GM12864 (cell line): ENCODE results near the gene KRT2.
A peak's percentile ranks its signal among the peaks of the same experiment; 100 is the strongest.

Source experiments
- DNase-seq: peaks from one replicate; pipeline ENCODE4 v3.0.0-alpha.2; 2011; ENCODE audit warnings: low read depth
- H3K4me3 ChIP-seq: 2 replicates; pipeline ENCODE4 v1.5.1; 2011; ENCODE audit warnings: mild to moderate bottlenecking, low read depth, low read length, control low read depth
- TF ChIP-seq, protein P1 (sequence below): IDR thresholded peaks from 2 replicates; pipeline ENCODE4 v1.5.1; 2011; ENCODE audit warnings: low read depth, mild to moderate bottlenecking, moderate library complexity, low read length, control low read depth, inconsistent platforms; ENCODE audit errors: missing control alignments

KRT2 gene

DNA sequence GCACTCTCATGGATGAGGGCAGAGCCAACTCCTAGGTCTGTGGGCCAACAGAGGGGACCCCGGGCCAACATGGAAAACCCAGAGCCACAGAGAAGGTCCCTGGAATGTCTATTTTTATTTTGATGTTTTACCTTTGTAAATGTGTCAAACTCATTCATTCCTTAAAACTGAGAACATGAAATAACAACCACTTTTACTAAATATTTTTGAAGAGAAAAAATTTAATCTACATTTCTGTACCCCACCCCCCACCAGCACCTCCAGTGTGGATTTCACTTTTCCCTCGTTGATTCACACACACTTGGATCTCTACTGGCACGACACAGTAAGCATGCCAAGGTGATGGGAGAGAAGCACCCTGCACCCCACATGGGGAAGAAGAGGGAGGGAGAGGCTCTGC, 44.6 kb upstream of the KRT2 start:
- DNase-seq = no peak
- no peak overlapping the region for H3K4me3 ChIP-seq
- TF ChIP-seq, protein P1, sequence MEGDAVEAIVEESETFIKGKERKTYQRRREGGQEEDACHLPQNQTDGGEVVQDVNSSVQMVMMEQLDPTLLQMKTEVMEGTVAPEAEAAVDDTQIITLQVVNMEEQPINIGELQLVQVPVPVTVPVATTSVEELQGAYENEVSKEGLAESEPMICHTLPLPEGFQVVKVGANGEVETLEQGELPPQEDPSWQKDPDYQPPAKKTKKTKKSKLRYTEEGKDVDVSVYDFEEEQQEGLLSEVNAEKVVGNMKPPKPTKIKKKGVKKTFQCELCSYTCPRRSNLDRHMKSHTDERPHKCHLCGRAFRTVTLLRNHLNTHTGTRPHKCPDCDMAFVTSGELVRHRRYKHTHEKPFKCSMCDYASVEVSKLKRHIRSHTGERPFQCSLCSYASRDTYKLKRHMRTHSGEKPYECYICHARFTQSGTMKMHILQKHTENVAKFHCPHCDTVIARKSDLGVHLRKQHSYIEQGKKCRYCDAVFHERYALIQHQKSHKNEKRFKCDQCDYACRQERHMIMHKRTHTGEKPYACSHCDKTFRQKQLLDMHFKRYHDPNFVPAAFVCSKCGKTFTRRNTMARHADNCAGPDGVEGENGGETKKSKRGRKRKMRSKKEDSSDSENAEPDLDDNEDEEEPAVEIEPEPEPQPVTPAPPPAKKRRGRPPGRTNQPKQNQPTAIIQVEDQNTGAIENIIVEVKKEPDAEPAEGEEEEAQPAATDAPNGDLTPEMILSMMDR = no peak

DNA sequence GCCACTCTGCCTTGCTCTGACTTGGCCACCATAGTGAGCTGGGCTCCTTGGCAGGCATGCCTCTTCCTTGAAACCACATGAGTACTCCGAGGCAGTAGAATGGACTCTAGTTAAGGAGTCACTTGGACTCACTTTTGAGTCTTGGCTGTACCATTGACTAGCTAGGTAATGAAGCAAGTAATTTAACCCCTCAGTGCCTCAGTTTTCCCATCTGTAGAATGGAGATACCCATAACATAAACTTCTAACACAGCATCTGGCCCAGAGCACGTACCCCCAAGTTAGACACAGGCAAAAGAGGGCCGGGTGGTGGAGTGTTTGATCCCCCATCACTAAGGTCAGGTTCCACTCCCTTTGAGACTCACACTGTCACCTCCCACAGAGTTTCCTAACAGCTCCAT, 43.0 kb upstream of the KRT2 start:
- no peak overlapping the region for H3K4me3 ChIP-seq
- DNase-seq = no peak
- TF ChIP-seq, protein P1 = no peak

DNA sequence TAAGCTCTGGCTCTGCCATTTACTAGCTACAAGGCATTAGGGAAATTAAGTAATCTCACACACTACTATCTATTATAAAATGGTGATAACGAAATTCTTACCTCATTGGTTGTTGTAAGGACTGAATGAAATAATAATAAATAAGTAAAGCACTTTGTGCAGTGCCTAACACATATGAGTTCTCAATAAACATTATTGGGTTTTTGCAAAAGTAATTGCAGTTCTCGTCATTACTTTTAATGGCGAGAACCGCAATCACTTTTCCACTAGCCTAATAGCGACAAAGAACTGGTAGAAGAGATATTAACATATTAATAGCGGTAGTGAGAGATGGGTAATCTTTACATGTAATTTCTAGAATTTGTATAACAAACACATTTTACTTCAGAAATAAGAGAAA, 42.1 kb upstream of the KRT2 start:
- DNase-seq = no peak
- no peak overlapping the region for H3K4me3 ChIP-seq
- TF ChIP-seq, protein P1 = no peak

DNA sequence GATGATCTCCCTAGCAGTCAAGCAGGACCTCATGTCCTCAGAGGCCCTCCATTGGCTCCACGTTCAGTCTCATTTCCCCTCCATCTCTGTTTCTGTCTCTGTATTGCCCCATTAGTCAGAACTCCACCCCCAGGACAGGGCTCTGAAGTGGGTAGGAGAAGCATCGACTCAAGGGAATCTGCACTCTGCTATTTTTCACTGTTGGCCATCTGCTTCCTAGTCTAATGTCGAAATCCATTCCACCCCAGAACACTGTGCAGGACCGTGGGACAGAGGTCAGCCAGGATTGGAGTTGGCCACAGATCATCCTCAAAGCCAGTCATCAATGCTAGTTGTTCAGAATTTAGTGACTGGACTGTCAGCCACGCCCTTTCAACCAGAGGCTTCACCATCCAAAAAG, 41.2 kb upstream of the KRT2 start:
- DNase-seq = no peak
- no peak overlapping the region for H3K4me3 ChIP-seq
- TF ChIP-seq, protein P1 = no peak

DNA sequence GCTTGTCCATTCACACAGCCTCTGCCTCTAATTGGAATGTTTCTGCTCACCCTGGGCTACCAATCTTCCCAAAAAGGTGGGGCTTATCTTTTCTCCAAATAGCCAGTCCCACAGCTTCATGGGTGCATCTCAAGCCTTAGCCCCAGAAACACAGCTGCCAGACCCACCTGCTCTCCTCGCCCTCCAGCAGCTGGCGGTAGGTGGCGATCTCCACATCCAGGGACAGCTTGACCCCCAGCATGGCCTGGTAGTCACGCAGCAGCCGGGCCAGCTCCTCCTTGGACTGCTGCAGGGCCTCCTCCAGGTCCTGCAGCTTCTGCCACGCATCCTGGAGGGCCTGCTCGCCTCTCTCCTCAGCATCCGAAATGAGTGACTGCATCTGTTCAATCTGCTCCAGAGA, 40.2 kb upstream of the KRT2 start:
- H3K4me3 ChIP-seq = no peak overlapping the region
- TF ChIP-seq, protein P1 = peak; percentile 16
- no peak for DNase-seq

DNA sequence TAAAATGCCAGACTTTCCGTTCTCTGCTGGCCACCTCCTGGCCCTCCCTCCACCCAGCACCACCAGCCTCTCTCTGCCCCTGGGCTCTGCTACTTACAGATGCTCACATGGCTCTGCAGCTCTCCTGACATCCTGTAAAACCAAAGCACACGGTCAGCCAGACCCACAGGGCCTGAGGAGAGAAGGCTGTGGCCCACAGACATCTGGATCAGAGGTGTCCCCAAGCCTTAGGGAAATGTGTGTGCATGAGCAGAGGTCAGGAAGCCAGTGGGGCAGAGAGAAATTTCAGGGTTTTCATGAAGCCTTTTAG, 39.8 kb upstream of the KRT2 start:
- TF ChIP-seq, protein P1 = no peak

DNA sequence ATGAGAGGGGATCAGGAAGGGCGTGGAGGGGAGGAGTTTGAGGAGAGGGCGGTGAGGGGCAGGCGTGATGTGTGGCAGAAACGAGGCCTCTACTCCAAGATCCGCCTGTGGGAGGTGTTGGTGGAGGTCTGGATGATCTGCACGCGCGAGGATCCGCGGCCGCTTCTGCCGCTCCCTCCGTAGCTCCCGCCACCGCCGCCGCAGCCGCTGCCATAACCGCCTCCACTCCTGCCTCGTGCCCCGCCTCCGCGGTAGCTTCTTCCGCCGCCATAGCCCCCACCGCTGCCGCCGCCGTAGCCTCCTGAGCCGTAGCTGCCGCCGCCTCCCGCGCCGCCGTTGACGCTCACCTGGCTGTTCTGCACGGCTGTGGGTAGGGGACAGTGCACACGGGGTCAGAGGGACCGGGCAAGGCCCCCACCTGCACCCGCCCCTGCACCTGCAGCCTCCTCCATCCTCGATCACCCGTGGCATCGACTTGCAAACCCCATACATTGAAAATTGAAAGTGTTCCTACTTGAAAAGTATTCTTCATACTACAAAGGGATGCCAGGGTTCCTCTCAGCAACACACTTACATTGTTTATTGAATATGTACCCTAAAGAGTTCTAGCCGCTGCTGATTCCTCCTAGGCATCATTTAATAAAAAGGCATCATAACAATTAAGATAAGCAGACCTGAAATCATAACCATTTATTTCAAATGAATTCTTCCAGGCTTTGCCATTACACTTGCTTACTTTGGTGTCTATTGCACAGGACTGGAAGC, 39.2 kb upstream of the KRT2 start:
- no peak overlapping the region for H3K4me3 ChIP-seq
- TF ChIP-seq, protein P1 = no peak
- no peak for DNase-seq

More for the DNA sequence above, 39.8 kb upstream of the KRT2 start:
- DNase-seq = no peak
- H3K4me3 ChIP-seq = no peak overlapping the region
